K562 (cell line): ENCODE measurements around the gene C1orf116. TPM values are rescaled to one million over a fixed set of nuclear protein-coding genes. Genes with fewer than 3 reads are reported as not detected.
A peak's percentile ranks its signal among the peaks of the same experiment; 100 is the strongest.

Source experiments
- ATF7 ChIP-seq: fragments of 450-650 bp; IDR thresholded peaks from 2 replicates; pipeline ENCODE4 v1.7.1; 2014; ENCODE audit warnings: mild to moderate bottlenecking, moderate library complexity
- CCNT2 ChIP-seq: IDR thresholded peaks from 2 replicates; pipeline ENCODE4 v1.6.1; 2011; ENCODE audit warnings: borderline replicate concordance, low read depth, mild to moderate bottlenecking, moderate library complexity, mixed read lengths, low read length; ENCODE audit not compliant: insufficient read length; ENCODE audit errors: extremely low read depth
- CHD2 ChIP-seq: IDR thresholded peaks from 2 replicates; pipeline ENCODE4 v1.6.1; 2011; ENCODE audit warnings: low read depth, low read length
- CTBP1 ChIP-seq: fragments of 450-650 bp; IDR thresholded peaks from 2 replicates; pipeline ENCODE4 v1.6.1; 2016; ENCODE audit warnings: borderline replicate concordance
- DDX20 ChIP-seq: fragments of 450-650 bp; IDR thresholded peaks from 2 replicates; pipeline ENCODE4 v1.6.1; 2016; ENCODE audit warnings: missing genetic modification characterization, low read depth, mild to moderate bottlenecking, missing compliant biosample characterization, moderate library complexity
- ELK3 ChIP-seq: fragments of 450-650 bp; formaldehyde crosslinking; IDR thresholded peaks from 2 replicates; pipeline ENCODE4 v1.4.0; 2020; ENCODE audit warnings: mild to moderate bottlenecking
- FOS ChIP-seq: IDR thresholded peaks from 3 replicates; pipeline ENCODE4 v1.6.1; 2011; ENCODE audit not compliant: insufficient read length; ENCODE audit errors: extremely low read depth
- FOXJ2 ChIP-seq: fragments of 200-800 bp; sonication (Bioruptor generic); IDR thresholded peaks from 2 replicates; pipeline ENCODE4 v1.6.1; 2016; ENCODE audit warnings: missing genetic modification characterization, missing compliant biosample characterization
- GTF2A2 ChIP-seq: IDR thresholded peaks from 2 replicates; pipeline ENCODE4 v1.6.1; 2016; ENCODE audit warnings: mild to moderate bottlenecking, missing genetic modification characterization, missing compliant biosample characterization
- KLF13 ChIP-seq: fragments of 450-650 bp; IDR thresholded peaks from 2 replicates; pipeline ENCODE4 v1.6.1; 2016; ENCODE audit warnings: missing genetic modification characterization, low read depth, mild to moderate bottlenecking, missing compliant biosample characterization, moderate library complexity, borderline replicate concordance
- TAF15 ChIP-seq: fragments of 200-400 bp; formaldehyde crosslinking; IDR thresholded peaks from 2 replicates; pipeline ENCODE4 v1.6.1; 2017; ENCODE audit warnings: mild to moderate bottlenecking, low read depth, low read length, moderate library complexity
- YY1 ChIP-seq, 3 experiments: IDR thresholded peaks; 2 replicates each; pipeline ENCODE4 v1.6.1; 2011; ENCODE audit warnings: low read length in 2 of 3, mild to moderate bottlenecking in 2 of 3, moderate library complexity in 2 of 3, borderline replicate concordance in 1 of 3, control low read depth in 1 of 3, low read depth in 1 of 3; ENCODE audit not compliant: insufficient read depth in 3 of 3, insufficient replicate concordance in 2 of 3, control insufficient read depth in 1 of 3, insufficient read length in 1 of 3; ENCODE audit errors: extremely low read depth in 1 of 3
- ZNF121 ChIP-seq: sonication (generic); formaldehyde crosslinking; conservative IDR thresholded peaks from 2 replicates; pipeline ENCODE4 v1.8.0; 2022; ENCODE audit warnings: missing genetic modification reagents
- ZNF134 ChIP-seq: fragments of 250-450 bp; sonication (Bioruptor Pico); conservative IDR thresholded peaks from 2 replicates; pipeline ENCODE4 v1.4.0; 2020
- ZNF140 ChIP-seq: fragments of 250-450 bp; sonication (Bioruptor Pico); IDR thresholded peaks from 2 replicates; pipeline ENCODE4 v1.8.0; 2021; ENCODE audit warnings: moderate library complexity, mild to moderate bottlenecking, inconsistent platforms
- polyA plus RNA-seq, 8 experiments: library from polyadenylated mRNA; depleted of rRNA in 4 of 8; stranded (reverse) in 5 of 8; unstranded in 3 of 8; fragments of >200 nt; fragmentation: Nextera tagmentation in 2 of 8; fragmentation: Illumina TruSeq in 1 of 8; extraction: Ambion mirVana in 2 of 8; extraction: Trizol in 1 of 8; gene quantifications; 2 replicates each; pipeline versions ENCODE4 v1.2.1 to v1.2.3, GENCODE V29; 2011 to 2014; ENCODE audit warnings: inconsistent platforms in 1 of 8, missing spikeins in 1 of 8
- total RNA-seq, 7 experiments: library from RNA; depleted of rRNA in 6 of 7; stranded (reverse); fragments of >200 nt in 6 of 7; fragmentation: Illumina TruSeq in 2 of 7; extraction: Trizol in 2 of 7; gene quantifications; 2 replicates each; pipeline versions ENCODE4 v1.2.1 to v1.2.3, GENCODE V29; 2011 to 2021; ENCODE audit warnings: low replicate concordance in 1 of 7
- TF ChIP-seq, protein P1 (sequence below): sonication (generic); formaldehyde crosslinking; IDR thresholded peaks from 2 replicates; pipeline ENCODE4 v1.8.0; 2023; ENCODE audit warnings: mild to moderate bottlenecking, missing genetic modification reagents
- TF ChIP-seq, protein P2 (sequence below): fragments of 450-650 bp; formaldehyde crosslinking; IDR thresholded peaks from 2 replicates; pipeline ENCODE4 v1.4.0; 2020; ENCODE audit warnings: mild to moderate bottlenecking, mixed read lengths
- TF ChIP-seq, protein P3 (sequence below), 3 experiments: IDR thresholded peaks in 2 of 3; conservative IDR thresholded peaks in 1 of 3; 2 replicates each; pipeline ENCODE4 v1.5.1; 2011 to 2012; ENCODE audit warnings: low read length in 3 of 3, mild to moderate bottlenecking in 3 of 3, control low read depth in 2 of 3, improper control_type of control experiment in 1 of 3, inconsistent platforms in 1 of 3, low read depth in 1 of 3, mixed read lengths in 1 of 3, moderate library complexity in 1 of 3; ENCODE audit not compliant: insufficient read depth in 2 of 3

The C1orf116 gene
- total and polyA plus RNA-seq, 9 of the 15 experiments (the other 6 are each of a cell fraction or from before 2014, with no cell fraction given), result 0.62 to 3.0 (median 0.95) TPM

DNA sequence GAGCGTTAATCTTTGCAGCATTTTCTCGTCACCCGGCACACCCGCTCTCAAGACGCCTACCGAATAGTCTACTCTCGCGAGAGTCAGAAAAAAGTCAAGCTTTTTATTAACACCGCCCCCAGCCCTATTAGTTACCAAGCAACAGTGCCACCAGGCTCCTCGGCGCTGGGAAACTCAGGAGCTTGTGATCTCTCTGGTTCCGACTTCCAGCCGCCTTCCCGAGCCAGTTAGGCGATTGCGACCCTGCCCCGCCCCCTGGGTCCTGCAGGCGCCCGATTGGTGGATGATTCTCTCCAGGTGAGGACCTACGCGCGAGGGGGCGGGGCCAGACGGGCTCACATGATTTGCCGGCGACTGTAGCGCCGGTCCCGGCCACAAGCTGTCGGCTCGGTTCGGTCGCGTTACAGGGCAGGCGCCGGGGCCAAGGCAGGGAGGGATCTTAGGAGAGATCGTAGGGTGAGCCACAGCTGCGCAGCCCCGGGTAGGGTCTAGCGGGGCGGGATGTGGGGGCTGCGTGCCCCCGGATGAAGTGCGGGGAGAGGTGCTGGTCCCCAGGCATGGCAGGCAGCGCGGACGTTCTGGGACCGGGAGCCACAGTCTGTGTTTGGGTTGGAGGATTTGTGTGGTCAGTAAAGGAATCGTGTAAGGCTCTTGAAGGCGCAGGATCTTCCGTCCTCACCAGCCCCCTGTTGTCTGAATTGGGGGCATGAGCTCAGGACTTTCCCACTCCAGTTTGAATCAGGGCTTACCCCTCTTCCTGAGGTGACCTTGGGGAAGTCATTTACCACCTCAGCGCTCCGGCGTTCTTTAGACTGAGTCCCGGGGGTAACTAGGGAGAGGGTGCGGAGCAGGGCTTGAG is 20.6 kb upstream of the C1orf116 start, which contains the start of gene PFKFB2 (continued):
- TF ChIP-seq, protein P1, sequence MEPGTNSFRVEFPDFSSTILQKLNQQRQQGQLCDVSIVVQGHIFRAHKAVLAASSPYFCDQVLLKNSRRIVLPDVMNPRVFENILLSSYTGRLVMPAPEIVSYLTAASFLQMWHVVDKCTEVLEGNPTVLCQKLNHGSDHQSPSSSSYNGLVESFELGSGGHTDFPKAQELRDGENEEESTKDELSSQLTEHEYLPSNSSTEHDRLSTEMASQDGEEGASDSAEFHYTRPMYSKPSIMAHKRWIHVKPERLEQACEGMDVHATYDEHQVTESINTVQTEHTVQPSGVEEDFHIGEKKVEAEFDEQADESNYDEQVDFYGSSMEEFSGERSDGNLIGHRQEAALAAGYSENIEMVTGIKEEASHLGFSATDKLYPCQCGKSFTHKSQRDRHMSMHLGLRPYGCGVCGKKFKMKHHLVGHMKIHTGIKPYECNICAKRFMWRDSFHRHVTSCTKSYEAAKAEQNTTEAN (CRISPR knock-in tag), result 0 out of 2 replicates have a peak, but pooled peaks have one; percentile 50
- TF ChIP-seq ATF7, result peak; percentile 84
- no peak for TF ChIP-seq ZNF140 (CRISPR knock-in tag)
- TF ChIP-seq CHD2, result peak; percentile 99
- TF ChIP-seq ZNF134 (CRISPR knock-in tag), result no peak
- TF ChIP-seq GTF2A2 (tag), result no peak
- TF ChIP-seq DDX20, result no peak
- TF ChIP-seq KLF13 (tag), result peak; percentile 64; the same call in 1 of the 2 replicates
- TF ChIP-seq TAF15, result no peak
- TF ChIP-seq CCNT2, result peak; percentile 87
- TF ChIP-seq YY1 (IDR thresholded peaks at IDR 0.05; ENCODE audit: borderline replicate concordance in 1 of 3, control insufficient read depth in 1 of 3, extremely low read depth in 1 of 3, insufficient read depth in 3 of 3, insufficient read length in 1 of 3, insufficient replicate concordance in 2 of 3, low read depth in 1 of 3, low read length in 2 of 3), result peak in 2 of 3 experiments; percentile 65 to 68
- peak; percentile 93 for TF ChIP-seq CTBP1
- no peak for TF ChIP-seq ELK3 (CRISPR knock-in tag)
- TF ChIP-seq FOXJ2 (tag), result peak; percentile 90
- TF ChIP-seq ZNF121, result no peak
- TF ChIP-seq, protein P2, sequence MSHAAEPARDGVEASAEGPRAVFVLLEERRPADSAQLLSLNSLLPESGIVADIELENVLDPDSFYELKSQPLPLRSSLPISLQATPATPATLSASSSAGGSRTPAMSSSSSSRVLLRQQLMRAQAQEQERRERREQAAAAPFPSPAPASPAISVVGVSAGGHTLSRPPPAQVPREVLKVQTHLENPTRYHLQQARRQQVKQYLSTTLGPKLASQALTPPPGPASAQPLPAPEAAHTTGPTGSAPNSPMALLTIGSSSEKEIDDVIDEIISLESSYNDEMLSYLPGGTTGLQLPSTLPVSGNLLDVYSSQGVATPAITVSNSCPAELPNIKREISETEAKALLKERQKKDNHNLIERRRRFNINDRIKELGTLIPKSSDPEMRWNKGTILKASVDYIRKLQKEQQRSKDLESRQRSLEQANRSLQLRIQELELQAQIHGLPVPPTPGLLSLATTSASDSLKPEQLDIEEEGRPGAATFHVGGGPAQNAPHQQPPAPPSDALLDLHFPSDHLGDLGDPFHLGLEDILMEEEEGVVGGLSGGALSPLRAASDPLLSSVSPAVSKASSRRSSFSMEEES, result peak; percentile 44
- peak; percentile 8 for TF ChIP-seq FOS
- TF ChIP-seq, protein P3, sequence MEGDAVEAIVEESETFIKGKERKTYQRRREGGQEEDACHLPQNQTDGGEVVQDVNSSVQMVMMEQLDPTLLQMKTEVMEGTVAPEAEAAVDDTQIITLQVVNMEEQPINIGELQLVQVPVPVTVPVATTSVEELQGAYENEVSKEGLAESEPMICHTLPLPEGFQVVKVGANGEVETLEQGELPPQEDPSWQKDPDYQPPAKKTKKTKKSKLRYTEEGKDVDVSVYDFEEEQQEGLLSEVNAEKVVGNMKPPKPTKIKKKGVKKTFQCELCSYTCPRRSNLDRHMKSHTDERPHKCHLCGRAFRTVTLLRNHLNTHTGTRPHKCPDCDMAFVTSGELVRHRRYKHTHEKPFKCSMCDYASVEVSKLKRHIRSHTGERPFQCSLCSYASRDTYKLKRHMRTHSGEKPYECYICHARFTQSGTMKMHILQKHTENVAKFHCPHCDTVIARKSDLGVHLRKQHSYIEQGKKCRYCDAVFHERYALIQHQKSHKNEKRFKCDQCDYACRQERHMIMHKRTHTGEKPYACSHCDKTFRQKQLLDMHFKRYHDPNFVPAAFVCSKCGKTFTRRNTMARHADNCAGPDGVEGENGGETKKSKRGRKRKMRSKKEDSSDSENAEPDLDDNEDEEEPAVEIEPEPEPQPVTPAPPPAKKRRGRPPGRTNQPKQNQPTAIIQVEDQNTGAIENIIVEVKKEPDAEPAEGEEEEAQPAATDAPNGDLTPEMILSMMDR (IDR thresholded peaks at IDR 0.05 in 2 of 3, conservative IDR thresholded peaks at IDR 0.05 in 1 of 3; ENCODE audit: insufficient read depth in 2 of 3, low read depth in 1 of 3, low read length in 3 of 3), result peak in 2 of 3 experiments; percentile 11 to 33; a peak in 2 of 6 replicates
